Measurements from ENCODE around the gene RNMT. TPM values are rescaled to one million over a fixed set of nuclear protein-coding genes. Genes with fewer than 3 reads are reported as not detected.
"Not testable (repeated sequence)": the region's sequence is repeated elsewhere in the genome, so short reads cannot be mapped to it uniquely, and the experiment has no call there.

Gene RNMT
- total RNA-seq, 1 donor from 2014 or later: 45.8 TPM

DNA sequence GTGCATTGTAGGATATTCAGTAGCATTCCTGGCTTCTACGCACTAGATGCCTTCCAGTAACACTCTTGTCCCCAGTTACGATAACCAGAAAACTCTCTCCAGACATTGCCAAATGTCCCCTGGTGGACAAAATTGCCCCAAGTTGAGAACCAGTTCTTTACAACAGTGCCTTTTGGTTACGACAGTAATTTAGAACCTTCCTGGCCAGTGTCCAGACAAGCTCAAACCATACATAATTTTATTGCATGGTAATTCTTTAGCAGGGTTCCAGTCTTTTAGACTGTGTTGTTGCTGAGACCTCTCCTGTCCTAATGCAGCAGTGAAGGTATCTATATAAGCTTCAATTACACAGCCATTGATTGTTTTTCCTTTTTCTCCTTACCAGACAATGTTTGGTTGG lies 20.2 kb downstream of the RNMT start:
- no peak for DNase-seq (ENCODE audit: low read depth)
- Mint-ChIP-seq H3K9me3 (ENCODE audit: unreplicated experiment) (no peaks in the 10 kb centered on the region), H3K27me3 (ENCODE audit: low read depth, unreplicated experiment) (no peaks in the 10 kb centered on the region), H3K36me3 (ENCODE audit: low read depth, unreplicated experiment) (peaks cover 29% of the 10 kb centered on the region), H3K4me3 (ENCODE audit: unreplicated experiment) (no peak overlapping the region), H3K27ac (ENCODE audit: unreplicated experiment) (no peak overlapping the region), H3K4me1 (ENCODE audit: low read depth, unreplicated experiment) (no peaks in the 10 kb centered on the region)
- H2AFZ ChIP-seq (ENCODE audit: low read depth, low read length): no peak overlapping the region
- TF ChIP-seq, protein P1, sequence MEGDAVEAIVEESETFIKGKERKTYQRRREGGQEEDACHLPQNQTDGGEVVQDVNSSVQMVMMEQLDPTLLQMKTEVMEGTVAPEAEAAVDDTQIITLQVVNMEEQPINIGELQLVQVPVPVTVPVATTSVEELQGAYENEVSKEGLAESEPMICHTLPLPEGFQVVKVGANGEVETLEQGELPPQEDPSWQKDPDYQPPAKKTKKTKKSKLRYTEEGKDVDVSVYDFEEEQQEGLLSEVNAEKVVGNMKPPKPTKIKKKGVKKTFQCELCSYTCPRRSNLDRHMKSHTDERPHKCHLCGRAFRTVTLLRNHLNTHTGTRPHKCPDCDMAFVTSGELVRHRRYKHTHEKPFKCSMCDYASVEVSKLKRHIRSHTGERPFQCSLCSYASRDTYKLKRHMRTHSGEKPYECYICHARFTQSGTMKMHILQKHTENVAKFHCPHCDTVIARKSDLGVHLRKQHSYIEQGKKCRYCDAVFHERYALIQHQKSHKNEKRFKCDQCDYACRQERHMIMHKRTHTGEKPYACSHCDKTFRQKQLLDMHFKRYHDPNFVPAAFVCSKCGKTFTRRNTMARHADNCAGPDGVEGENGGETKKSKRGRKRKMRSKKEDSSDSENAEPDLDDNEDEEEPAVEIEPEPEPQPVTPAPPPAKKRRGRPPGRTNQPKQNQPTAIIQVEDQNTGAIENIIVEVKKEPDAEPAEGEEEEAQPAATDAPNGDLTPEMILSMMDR (IDR thresholded peaks at IDR 0.05; ENCODE audit: insufficient read depth, low read depth, low read length): no peak
- TF ChIP-seq EZH2 (IDR thresholded peaks at IDR 0.05; ENCODE audit: insufficient read depth, low read length): no peak
- H4K20me1 ChIP-seq (ENCODE audit: insufficient read depth, low read length): no peaks in the 10 kb centered on the region
- H3K4me2 ChIP-seq (ENCODE audit: low read length): no peak overlapping the region
- no peak overlapping the region for H3K27ac ChIP-seq (ENCODE audit: low read depth, low read length)
- H3K36me3 ChIP-seq (ENCODE audit: insufficient read depth, low read length): peaks cover 36% of the 10 kb centered on the region
- H3K27me3 ChIP-seq (ENCODE audit: insufficient read depth, low read length): no peaks in the 10 kb centered on the region
- H3K79me2 ChIP-seq (ENCODE audit: insufficient read depth, low read length): no peaks in the 10 kb centered on the region
- no peak overlapping the region for H3K9ac ChIP-seq (ENCODE audit: low read length)
- FAIRE-seq: no peak
- H3K4me3 ChIP-seq (ENCODE audit: insufficient read depth, low read depth, low read length): no peak overlapping the region
- no peaks in the 10 kb centered on the region for H3K9me3 ChIP-seq (ENCODE audit: insufficient read depth, low read depth, low read length)
- H3K4me1 ChIP-seq (ENCODE audit: insufficient read depth, low read length): no peaks in the 10 kb centered on the region

DNA sequence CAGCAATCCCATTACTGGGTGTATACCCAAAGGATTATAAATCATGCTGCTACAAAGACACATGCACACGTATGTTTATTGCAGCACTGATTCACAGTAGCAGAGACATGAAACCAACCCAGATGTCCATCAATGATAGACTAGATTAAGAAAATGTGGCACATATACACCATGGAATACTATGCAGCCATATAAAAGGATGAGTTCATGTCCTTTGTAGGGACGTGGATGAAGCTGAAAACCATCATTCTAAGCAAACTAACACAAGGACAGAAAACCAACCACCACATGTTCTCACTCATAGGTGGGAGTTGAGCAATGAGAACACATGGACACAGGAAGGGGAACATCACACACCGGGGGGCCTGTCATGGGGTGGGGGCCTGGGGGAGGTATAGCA lies 25.1 kb downstream of the RNMT start:
- H4K20me1 ChIP-seq (ENCODE audit: insufficient read depth, low read length); H3K9me3 ChIP-seq (ENCODE audit: insufficient read depth, low read depth, low read length); H3K9me3 Mint-ChIP-seq (ENCODE audit: unreplicated experiment); H2AFZ ChIP-seq (ENCODE audit: low read depth, low read length); H3K4me2 ChIP-seq (ENCODE audit: low read length); H3K27ac Mint-ChIP-seq (ENCODE audit: unreplicated experiment); H3K27me3 ChIP-seq (ENCODE audit: insufficient read depth, low read length); H3K4me1 ChIP-seq (ENCODE audit: insufficient read depth, low read length); DNase-seq (ENCODE audit: low read depth); H3K27ac ChIP-seq (ENCODE audit: low read depth, low read length); H3K4me3 Mint-ChIP-seq (ENCODE audit: unreplicated experiment); H3K27me3 Mint-ChIP-seq (ENCODE audit: low read depth, unreplicated experiment); FAIRE-seq; H3K4me3 ChIP-seq (ENCODE audit: insufficient read depth, low read depth, low read length); H3K79me2 ChIP-seq (ENCODE audit: insufficient read depth, low read length); H3K4me1 Mint-ChIP-seq (ENCODE audit: low read depth, unreplicated experiment); H3K9ac ChIP-seq (ENCODE audit: low read length): not testable (repeated sequence)
- H3K36me3 Mint-ChIP-seq (ENCODE audit: low read depth, unreplicated experiment): peaks cover 42% of the 10 kb centered on the region
- peaks cover 41% of the 10 kb centered on the region for H3K36me3 ChIP-seq (ENCODE audit: insufficient read depth, low read length)

DNA sequence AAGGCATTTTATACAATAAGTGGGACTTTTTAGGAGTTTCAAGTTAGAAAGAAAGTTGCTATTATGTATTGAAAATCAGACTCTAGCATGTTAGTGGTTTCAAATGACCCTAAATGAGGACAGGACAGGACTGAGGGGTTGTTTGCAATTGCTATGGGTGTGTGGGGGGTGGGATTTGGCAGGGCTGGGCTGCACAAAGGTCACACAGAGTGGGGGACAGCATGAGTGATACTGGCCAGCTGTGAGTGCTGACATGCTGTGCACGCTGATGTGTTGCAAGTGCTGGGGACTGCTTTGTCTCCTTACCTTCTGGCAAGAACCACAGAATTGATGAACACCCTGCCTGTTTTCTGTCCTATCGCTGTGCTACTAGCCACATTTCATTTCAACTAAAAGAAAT lies 29.8 kb downstream of the RNMT start:
- H3K27ac Mint-ChIP-seq (ENCODE audit: unreplicated experiment): no peak overlapping the region
- no peaks in the 10 kb centered on the region for H3K4me1 ChIP-seq (ENCODE audit: insufficient read depth, low read length)
- H3K4me3 Mint-ChIP-seq (ENCODE audit: unreplicated experiment): no peak overlapping the region
- DNase-seq (ENCODE audit: low read depth): no peak
- H3K9ac ChIP-seq (ENCODE audit: low read length): no peak overlapping the region
- no peak overlapping the region for H3K27ac ChIP-seq (ENCODE audit: low read depth, low read length)
- no peaks in the 10 kb centered on the region for H3K9me3 ChIP-seq (ENCODE audit: insufficient read depth, low read depth, low read length)
- no peaks in the 10 kb centered on the region for H3K27me3 ChIP-seq (ENCODE audit: insufficient read depth, low read length)
- FAIRE-seq: no peak
- peaks cover 33% of the 10 kb centered on the region for H3K36me3 Mint-ChIP-seq (ENCODE audit: low read depth, unreplicated experiment)
- no peaks in the 10 kb centered on the region for H3K4me1 Mint-ChIP-seq (ENCODE audit: low read depth, unreplicated experiment)
- no peak overlapping the region for H3K4me3 ChIP-seq (ENCODE audit: insufficient read depth, low read depth, low read length)
- H3K79me2 ChIP-seq (ENCODE audit: insufficient read depth, low read length): no peaks in the 10 kb centered on the region
- H4K20me1 ChIP-seq (ENCODE audit: insufficient read depth, low read length): no peaks in the 10 kb centered on the region
- H3K36me3 ChIP-seq (ENCODE audit: insufficient read depth, low read length): peaks cover 33% of the 10 kb centered on the region
- H3K9me3 Mint-ChIP-seq (ENCODE audit: unreplicated experiment): no peaks in the 10 kb centered on the region
- H3K27me3 Mint-ChIP-seq (ENCODE audit: low read depth, unreplicated experiment): no peaks in the 10 kb centered on the region
- TF ChIP-seq EZH2 (IDR thresholded peaks at IDR 0.05; ENCODE audit: insufficient read depth, low read length): no peak
- TF ChIP-seq, protein P1 (IDR thresholded peaks at IDR 0.05; ENCODE audit: insufficient read depth, low read depth, low read length): no peak
- H3K4me2 ChIP-seq (ENCODE audit: low read length): no peak overlapping the region
- no peak overlapping the region for H2AFZ ChIP-seq (ENCODE audit: low read depth, low read length)

Measured in astrocyte (in vitro differentiated cells and primary cell).